Measurements from ENCODE around the gene ZCCHC17.

Gene ZCCHC17

DNA sequence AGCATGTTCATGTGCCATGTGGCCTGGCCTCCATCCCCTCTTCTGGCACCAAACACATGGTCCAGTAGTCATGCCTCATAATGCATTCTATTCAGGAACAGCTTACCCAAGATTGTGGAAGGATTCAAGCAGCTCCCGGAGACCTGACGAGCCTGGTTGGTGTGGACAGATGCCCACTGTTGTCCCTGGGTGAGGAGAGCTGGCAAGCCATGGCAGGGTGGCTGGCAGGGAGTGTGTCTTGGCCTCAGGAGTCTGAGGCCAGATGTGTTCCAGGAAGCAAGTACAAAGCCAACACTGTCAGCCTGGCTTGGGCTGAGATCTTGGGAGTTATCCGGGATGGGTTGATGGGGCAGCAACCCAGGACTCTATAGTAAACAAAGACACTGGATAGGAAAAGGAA is 83.3 kb downstream of the ZCCHC17 start:
- TF ChIP-seq, protein P1, sequence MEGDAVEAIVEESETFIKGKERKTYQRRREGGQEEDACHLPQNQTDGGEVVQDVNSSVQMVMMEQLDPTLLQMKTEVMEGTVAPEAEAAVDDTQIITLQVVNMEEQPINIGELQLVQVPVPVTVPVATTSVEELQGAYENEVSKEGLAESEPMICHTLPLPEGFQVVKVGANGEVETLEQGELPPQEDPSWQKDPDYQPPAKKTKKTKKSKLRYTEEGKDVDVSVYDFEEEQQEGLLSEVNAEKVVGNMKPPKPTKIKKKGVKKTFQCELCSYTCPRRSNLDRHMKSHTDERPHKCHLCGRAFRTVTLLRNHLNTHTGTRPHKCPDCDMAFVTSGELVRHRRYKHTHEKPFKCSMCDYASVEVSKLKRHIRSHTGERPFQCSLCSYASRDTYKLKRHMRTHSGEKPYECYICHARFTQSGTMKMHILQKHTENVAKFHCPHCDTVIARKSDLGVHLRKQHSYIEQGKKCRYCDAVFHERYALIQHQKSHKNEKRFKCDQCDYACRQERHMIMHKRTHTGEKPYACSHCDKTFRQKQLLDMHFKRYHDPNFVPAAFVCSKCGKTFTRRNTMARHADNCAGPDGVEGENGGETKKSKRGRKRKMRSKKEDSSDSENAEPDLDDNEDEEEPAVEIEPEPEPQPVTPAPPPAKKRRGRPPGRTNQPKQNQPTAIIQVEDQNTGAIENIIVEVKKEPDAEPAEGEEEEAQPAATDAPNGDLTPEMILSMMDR (conservative IDR thresholded peaks at IDR 0.05; ENCODE audit: low read length) = no peak
- TF ChIP-seq EZH2phosphoT487 (IDR thresholded peaks at IDR 0.05; ENCODE audit: borderline replicate concordance) = no peak
- H3K27me3 ChIP-seq (ENCODE audit: insufficient read depth, low read length, poor library complexity, severe bottlenecking) = no peaks in the 10 kb centered on the region

DNA sequence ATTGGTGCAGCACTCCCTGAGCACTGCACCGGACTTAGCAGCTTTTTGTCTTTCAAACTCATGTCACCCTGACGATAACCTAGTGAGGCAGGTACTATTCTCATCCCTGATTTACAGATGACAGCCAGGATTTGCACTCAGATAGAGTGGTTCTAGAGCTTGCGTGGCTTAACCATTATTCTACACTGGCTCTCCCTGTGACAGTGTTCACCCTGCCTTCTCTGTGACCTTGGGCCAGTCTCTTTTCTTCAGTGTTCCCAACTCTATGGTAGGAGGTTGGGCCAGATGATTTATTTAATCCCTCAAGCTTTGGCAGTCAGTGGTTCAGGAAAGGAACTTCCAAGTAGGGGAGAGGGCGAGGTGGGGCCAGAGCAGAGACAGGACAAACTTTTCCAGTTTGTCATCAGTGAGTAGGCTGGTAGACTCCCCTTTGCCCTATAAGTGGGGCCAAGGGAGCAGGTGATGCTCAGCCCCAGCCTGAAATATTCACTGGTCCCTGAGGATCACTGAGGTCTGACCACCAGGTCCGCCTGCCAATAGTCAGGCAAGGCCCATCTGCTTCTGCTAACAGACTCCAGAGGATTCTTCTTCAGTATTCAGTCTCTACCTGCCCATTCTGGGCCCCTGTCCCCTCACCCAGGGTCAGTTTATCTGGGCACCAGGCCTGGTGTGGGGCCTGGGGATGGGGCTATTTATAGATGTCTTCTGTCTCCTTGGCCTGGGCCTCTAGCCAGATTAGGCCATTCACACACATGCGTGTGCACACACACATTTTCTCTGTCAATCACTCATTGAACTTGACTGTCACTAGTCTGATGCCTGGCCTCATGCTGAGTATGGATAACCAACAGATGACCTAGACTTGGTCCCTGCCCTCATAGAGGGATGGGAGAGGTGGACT is 84.8 kb downstream of the ZCCHC17 start:
- Histone ChIP-seq H3K4me3 (ENCODE audit: low read length, poor library complexity, severe bottlenecking) (no peak overlapping the region), H3K9ac (ENCODE audit: low read depth, low read length, poor library complexity, severe bottlenecking) (no peak overlapping the region), H3F3A (ENCODE audit: low read depth) (no peaks in the 10 kb centered on the region), H3K27me3 (ENCODE audit: insufficient read depth, low read length, poor library complexity, severe bottlenecking) (no peaks in the 10 kb centered on the region), H3K4me2 (ENCODE audit: low read depth, low read length, poor library complexity, severe bottlenecking) (no peak overlapping the region), H2AFZ (ENCODE audit: low read length) (no peak overlapping the region), H3K9me3 (ENCODE audit: insufficient read depth, low read depth, low read length) (no peaks in the 10 kb centered on the region), H3K36me3 (ENCODE audit: insufficient read depth, low read length) (no peaks in the 10 kb centered on the region), H3K9me2 (replicated peaks; ENCODE audit: low read depth, low read length) (no peaks in the 10 kb centered on the region), H4K20me1 (ENCODE audit: insufficient read depth, low read length, poor library complexity, severe bottlenecking) (no peaks in the 10 kb centered on the region), H3K79me2 (ENCODE audit: insufficient read depth, low read length) (no peaks in the 10 kb centered on the region), H3K4me1 (ENCODE audit: insufficient read depth, low read length, poor library complexity, severe bottlenecking) (no peaks in the 10 kb centered on the region)
- TF ChIP-seq, protein P1 (conservative IDR thresholded peaks at IDR 0.05; ENCODE audit: low read length) = no peak
- no peak for TF ChIP-seq EZH2phosphoT487 (IDR thresholded peaks at IDR 0.05; ENCODE audit: borderline replicate concordance)

More for the DNA sequence above, 83.3 kb downstream of the ZCCHC17 start:
- H3K9ac ChIP-seq (ENCODE audit: low read depth, low read length, poor library complexity, severe bottlenecking) = no peak overlapping the region
- no peaks in the 10 kb centered on the region for H3K79me2 ChIP-seq (ENCODE audit: insufficient read depth, low read length)
- no peaks in the 10 kb centered on the region for H3K36me3 ChIP-seq (ENCODE audit: insufficient read depth, low read length)
- no peaks in the 10 kb centered on the region for H3K9me2 ChIP-seq (replicated peaks; ENCODE audit: low read depth, low read length)
- no peaks in the 10 kb centered on the region for H3K9me3 ChIP-seq (ENCODE audit: insufficient read depth, low read depth, low read length)
- no peak overlapping the region for H3K4me2 ChIP-seq (ENCODE audit: low read depth, low read length, poor library complexity, severe bottlenecking)
- no peaks in the 10 kb centered on the region for H4K20me1 ChIP-seq (ENCODE audit: insufficient read depth, low read length, poor library complexity, severe bottlenecking)
- no peaks in the 10 kb centered on the region for H3K4me1 ChIP-seq (ENCODE audit: insufficient read depth, low read length, poor library complexity, severe bottlenecking)
- no peak overlapping the region for H2AFZ ChIP-seq (ENCODE audit: low read length)
- no peak overlapping the region for H3K4me3 ChIP-seq (ENCODE audit: low read length, poor library complexity, severe bottlenecking)
- no peaks in the 10 kb centered on the region for H3F3A ChIP-seq (ENCODE audit: low read depth)

DNA sequence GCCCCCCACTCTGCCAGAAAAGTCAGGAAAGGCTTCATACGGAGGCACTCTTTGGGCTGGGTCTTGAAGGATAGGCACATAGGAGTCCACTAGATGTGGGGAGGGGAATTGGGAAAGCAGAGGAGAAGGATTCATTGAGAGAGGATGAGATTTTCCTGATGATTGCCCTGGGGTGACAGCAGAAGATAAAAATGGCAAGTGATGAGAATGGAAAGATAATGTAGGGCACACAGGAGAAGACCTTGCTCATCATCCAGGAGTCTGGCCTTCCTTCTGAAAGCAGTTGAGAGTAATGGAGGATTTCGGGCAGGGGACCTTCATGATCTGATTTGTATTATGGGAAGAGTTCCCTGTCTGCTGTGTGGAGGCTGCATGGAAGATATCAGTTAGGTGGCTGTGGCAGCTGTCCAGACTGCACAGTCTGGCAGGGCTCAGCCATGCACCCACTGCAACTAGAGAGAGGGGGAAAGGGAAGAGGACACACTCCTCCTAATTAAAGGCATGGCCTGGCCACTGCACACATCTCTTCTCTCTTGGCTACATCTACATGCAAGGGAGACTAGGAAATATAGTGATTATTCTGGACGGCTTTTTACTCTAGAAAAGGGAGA is 85.7 kb downstream of the ZCCHC17 start:
- no peaks in the 10 kb centered on the region for H3K36me3 ChIP-seq (ENCODE audit: insufficient read depth, low read length)
- no peaks in the 10 kb centered on the region for H3K27me3 ChIP-seq (ENCODE audit: insufficient read depth, low read length, poor library complexity, severe bottlenecking)
- H3K9me2 ChIP-seq (replicated peaks; ENCODE audit: low read depth, low read length) = no peaks in the 10 kb centered on the region
- H3K79me2 ChIP-seq (ENCODE audit: insufficient read depth, low read length) = no peaks in the 10 kb centered on the region
- H4K20me1 ChIP-seq (ENCODE audit: insufficient read depth, low read length, poor library complexity, severe bottlenecking) = no peaks in the 10 kb centered on the region
- TF ChIP-seq, protein P1 (conservative IDR thresholded peaks at IDR 0.05; ENCODE audit: low read length) = no peak
- no peak for TF ChIP-seq EZH2phosphoT487 (IDR thresholded peaks at IDR 0.05; ENCODE audit: borderline replicate concordance)
- no peak overlapping the region for H3K4me2 ChIP-seq (ENCODE audit: low read depth, low read length, poor library complexity, severe bottlenecking)
- no peak overlapping the region for H2AFZ ChIP-seq (ENCODE audit: low read length)
- H3K4me3 ChIP-seq (ENCODE audit: low read length, poor library complexity, severe bottlenecking) = no peak overlapping the region
- no peaks in the 10 kb centered on the region for H3K9me3 ChIP-seq (ENCODE audit: insufficient read depth, low read depth, low read length)
- no peaks in the 10 kb centered on the region for H3F3A ChIP-seq (ENCODE audit: low read depth)
- H3K4me1 ChIP-seq (ENCODE audit: insufficient read depth, low read length, poor library complexity, severe bottlenecking) = no peaks in the 10 kb centered on the region
- no peak overlapping the region for H3K9ac ChIP-seq (ENCODE audit: low read depth, low read length, poor library complexity, severe bottlenecking)

Measured in Loucy (cell line).